Karpas-422 (cell line): ENCODE measurements around the gene GLIS2. TPM values are rescaled to one million over a fixed set of nuclear protein-coding genes. Genes with fewer than 3 reads are reported as not detected.

Experiments used
- DNase-seq: peaks from one replicate; pipeline ENCODE4 v3.0.0-alpha.2; 2015
- H2AFZ ChIP-seq: fragments of 200-600 bp; sonication (generic); 2 replicates; pipeline ENCODE4 v1.6.1; 2014; ENCODE audit warnings: antibody characterized with exemption, low read length, mixed read lengths
- H3K27ac ChIP-seq: fragments of 200-600 bp; sonication (generic); 2 replicates; pipeline ENCODE4 v1.5.1; 2014; ENCODE audit warnings: mild to moderate bottlenecking, low read length, moderate library complexity
- H3K27me3 ChIP-seq: fragments of 200-600 bp; sonication (generic); 2 replicates; pipeline ENCODE4 v1.6.1; 2014; ENCODE audit warnings: low read length, mixed read lengths
- H3K36me3 ChIP-seq: fragments of 200-600 bp; sonication (generic); 2 replicates; pipeline ENCODE4 v1.6.1; 2014; ENCODE audit warnings: low read length, mixed read lengths; ENCODE audit not compliant: insufficient read depth
- H3K4me1 ChIP-seq: fragments of 200-600 bp; sonication (generic); 2 replicates; pipeline ENCODE4 v1.6.1; 2014; ENCODE audit warnings: mild to moderate bottlenecking, low read length, mixed read lengths
- H3K4me2 ChIP-seq: fragments of 200-600 bp; sonication (generic); 2 replicates; pipeline ENCODE4 v1.6.1; 2014; ENCODE audit warnings: low read length, low read depth, mild to moderate bottlenecking; ENCODE audit not compliant: poor library complexity, severe bottlenecking
- H3K4me3 ChIP-seq: fragments of 200-600 bp; sonication (generic); 2 replicates; pipeline ENCODE4 v1.5.1; 2014; ENCODE audit warnings: mild to moderate bottlenecking, antibody characterized with exemption, low read length, mixed read lengths
- H3K79me2 ChIP-seq: fragments of 200-600 bp; sonication (generic); 2 replicates; pipeline ENCODE4 v1.6.1; 2014; ENCODE audit warnings: mild to moderate bottlenecking, low read length, mixed read lengths
- H3K9ac ChIP-seq: fragments of 200-600 bp; sonication (generic); 2 replicates; pipeline ENCODE4 v1.6.0; 2014; ENCODE audit warnings: low read length
- H3K9me2 ChIP-seq: fragments of 200-600 bp; sonication (generic), shearing (Covaris generic); replicated peaks from 2 replicates; pipeline ENCODE4 v1.6.0; 2014; ENCODE audit warnings: mild to moderate bottlenecking, low read length, moderate library complexity; ENCODE audit not compliant: insufficient read depth
- H3K9me3 ChIP-seq: fragments of 300-700, 200-600 bp; sonication (generic); 2 replicates; pipeline ENCODE4 v1.6.1; 2014; ENCODE audit warnings: low read length, mixed read lengths
- H4K20me1 ChIP-seq: fragments of 200-600 bp; sonication (generic); 2 replicates; pipeline ENCODE4 v1.6.1; 2014; ENCODE audit warnings: mild to moderate bottlenecking, antibody characterized with exemption, low read length, low read depth; ENCODE audit not compliant: insufficient read depth
- total RNA-seq: library from RNA; depleted of rRNA; stranded (reverse); fragments of >200 nt; shearing (Covaris generic); gene quantifications from 2 replicates; pipeline ENCODE4 v1.2.3, GENCODE V29; 2014; ENCODE audit warnings: low replicate concordance

GLIS2 gene
- total RNA-seq, 1 experiment from 2014 or later, result not detected

DNA sequence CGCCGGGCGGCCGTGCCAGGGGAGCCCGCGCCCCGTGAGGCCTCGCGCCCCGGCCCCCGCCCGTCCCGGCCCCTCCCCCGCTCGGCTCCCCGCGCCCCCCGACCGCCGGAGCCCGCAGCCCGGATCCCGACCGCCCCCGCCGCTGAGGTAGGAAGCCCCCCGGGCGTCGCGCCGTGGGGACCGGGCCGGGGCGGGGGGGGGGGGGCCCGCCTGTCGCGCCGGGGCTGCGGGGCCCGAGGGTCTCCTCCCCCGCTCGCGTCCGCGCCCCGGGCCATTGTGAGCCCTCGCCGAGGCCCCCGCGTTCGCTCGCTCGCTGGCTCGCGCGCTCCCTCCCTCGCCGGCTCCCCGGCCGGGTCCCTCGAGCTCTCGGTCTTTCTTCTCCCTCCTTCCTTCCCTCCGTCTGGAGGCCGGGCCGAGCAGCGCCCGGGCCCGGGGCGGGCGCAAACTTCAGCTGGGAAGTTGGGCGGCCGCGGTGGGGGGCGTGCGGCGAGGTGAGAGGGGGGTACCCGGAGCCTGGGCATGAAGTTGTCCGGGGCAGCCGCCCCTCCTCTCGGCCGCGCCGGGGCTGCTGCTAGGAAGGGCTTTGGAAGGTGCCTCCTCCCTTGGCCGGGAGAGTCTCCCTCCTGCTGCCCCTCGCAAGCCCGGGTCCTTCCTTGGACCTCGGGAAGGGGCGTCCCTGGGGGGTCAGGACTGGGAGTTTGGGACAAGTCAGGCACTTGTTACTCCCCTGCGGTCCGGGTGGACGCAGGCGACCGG is 419 bp downstream of the GLIS2 start:
- H3K9ac ChIP-seq, result peak overlapping the region; percentile 27; the same call in 1 of the 2 replicates
- peak overlapping the region; percentile 41 for H3K4me2 ChIP-seq
- H3K36me3 ChIP-seq, result no peaks in the 10 kb centered on the region
- H3K79me2 ChIP-seq, result no peaks in the 10 kb centered on the region
- no peak overlapping the region for H3K27ac ChIP-seq
- peak; percentile 65 for DNase-seq
- no peaks in the 10 kb centered on the region for H4K20me1 ChIP-seq
- H3K27me3 ChIP-seq, result peaks cover 3% of the 10 kb centered on the region; the same call in 1 of the 2 replicates
- no peaks in the 10 kb centered on the region for H3K9me2 ChIP-seq
- H3K9me3 ChIP-seq, result no peaks in the 10 kb centered on the region
- no peak overlapping the region for H2AFZ ChIP-seq
- no peak overlapping the region; the same call in 1 of the 2 replicates for H3K4me3 ChIP-seq
- H3K4me1 ChIP-seq, result peaks cover 12% of the 10 kb centered on the region

DNA sequence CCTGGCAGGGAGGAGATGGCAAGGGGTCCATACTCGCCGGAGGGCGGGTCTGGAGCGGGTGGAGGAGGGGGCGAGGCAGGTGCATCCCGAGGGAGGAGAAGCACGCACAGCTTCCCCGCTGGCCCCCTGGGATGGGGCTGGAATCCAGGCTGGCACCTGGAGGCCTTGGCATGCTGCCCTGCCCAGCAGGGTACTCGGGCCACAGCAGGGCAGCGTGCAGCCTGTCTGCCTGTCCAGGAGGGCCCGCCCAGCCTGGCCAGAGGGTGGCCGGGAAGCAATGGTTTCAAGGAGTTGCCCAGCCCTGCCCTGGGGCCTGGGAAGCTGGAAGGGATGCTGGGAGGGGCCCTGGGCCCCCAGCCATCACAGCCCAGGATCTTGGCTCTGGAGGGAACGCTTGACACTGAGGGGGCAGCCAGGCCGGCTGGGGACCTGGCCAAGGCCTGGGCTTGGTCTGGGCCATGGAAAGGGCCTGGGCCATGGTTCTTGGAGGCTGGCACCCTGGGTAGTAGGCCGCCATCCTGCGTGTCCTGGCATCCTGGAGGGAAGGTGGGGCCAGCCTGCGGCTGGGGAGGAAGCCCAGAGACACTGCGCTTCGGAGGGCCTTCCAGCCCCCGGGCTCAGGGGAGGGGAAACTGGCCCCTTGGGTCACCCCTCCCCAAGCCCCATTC is 1.1 kb downstream of the GLIS2 start:
- Histone ChIP-seq H3K9ac (no peak overlapping the region), H3K36me3 (no peaks in the 10 kb centered on the region), H3K27ac (no peak overlapping the region), H3K4me2 (peak overlapping the region; percentile 41), H3K9me2 (no peaks in the 10 kb centered on the region), H3K27me3 (peaks cover 3% of the 10 kb centered on the region; the same call in 1 of the 2 replicates), H3K4me1 (peaks cover 12% of the 10 kb centered on the region), H3K4me3 (no peak overlapping the region; the same call in 1 of the 2 replicates), H4K20me1 (no peaks in the 10 kb centered on the region), H3K9me3 (no peaks in the 10 kb centered on the region), H3K79me2 (no peaks in the 10 kb centered on the region), H2AFZ (no peak overlapping the region)
- DNase-seq, result no peak

DNA sequence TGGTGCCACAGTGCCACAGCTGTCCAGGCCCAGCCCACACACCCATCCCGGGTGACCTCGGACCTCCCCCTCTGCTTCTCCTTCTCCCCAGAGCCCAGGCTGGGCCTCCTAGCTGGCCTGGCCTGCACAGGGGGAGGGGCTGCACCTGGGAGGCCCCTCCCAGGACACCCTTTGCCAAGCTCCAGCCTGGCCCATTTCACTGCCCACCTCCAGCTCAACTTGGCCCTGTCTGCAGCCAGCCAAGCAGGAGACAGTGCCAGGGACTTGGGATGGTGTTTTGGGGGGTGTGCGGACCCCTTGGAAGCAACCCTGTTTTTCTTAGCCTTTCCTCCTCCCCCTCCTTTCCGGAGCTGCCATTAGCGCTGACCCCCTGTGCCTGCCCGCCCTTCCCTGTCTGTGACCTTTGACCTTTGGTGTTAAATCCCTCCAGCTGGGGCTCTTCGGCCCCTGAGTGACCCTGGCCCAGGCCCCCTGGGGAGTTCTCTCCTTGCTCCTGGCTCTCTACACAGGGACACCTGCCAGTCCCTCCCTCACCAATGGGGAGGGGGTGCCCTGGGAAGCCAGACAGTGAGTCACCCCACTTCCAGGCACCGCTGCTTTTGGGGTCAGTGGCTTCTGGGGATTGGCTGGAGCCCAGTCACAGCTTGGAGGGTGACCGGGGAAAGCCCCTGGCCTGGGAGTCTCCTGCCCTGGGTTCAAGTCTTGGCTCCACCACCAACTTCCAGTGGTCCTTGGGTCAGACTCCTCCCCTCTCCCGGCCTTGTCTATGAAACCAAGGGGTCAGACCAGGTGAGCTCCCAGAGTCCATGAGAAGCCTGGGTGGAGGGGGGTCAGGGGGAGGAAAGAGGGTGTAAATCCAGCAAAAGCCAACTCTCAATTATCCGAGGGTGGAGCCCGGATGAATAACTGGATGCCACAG is 1.9 kb downstream of the GLIS2 start:
- Histone ChIP-seq H3K4me2 (no peak overlapping the region), H3K36me3 (no peaks in the 10 kb centered on the region), H2AFZ (no peak overlapping the region), H4K20me1 (no peaks in the 10 kb centered on the region), H3K9ac (no peak overlapping the region), H3K4me3 (no peak overlapping the region), H3K9me3 (no peaks in the 10 kb centered on the region), H3K79me2 (no peaks in the 10 kb centered on the region), H3K4me1 (peaks cover 12% of the 10 kb centered on the region), H3K9me2 (no peaks in the 10 kb centered on the region), H3K27me3 (peaks cover 3% of the 10 kb centered on the region; the same call in 1 of the 2 replicates), H3K27ac (no peak overlapping the region)
- DNase-seq, result no peak

- Histone ChIP-seq H2AFZ (no peak overlapping the region), H3K36me3 (no peaks in the 10 kb centered on the region), H3K4me2 (no peak overlapping the region), H3K4me1 (peaks cover 12% of the 10 kb centered on the region), H4K20me1 (no peaks in the 10 kb centered on the region), H3K27me3 (peaks cover 3% of the 10 kb centered on the region; the same call in 1 of the 2 replicates), H3K79me2 (no peaks in the 10 kb centered on the region), H3K4me3 (no peak overlapping the region), H3K9me3 (no peaks in the 10 kb centered on the region), H3K9me2 (no peaks in the 10 kb centered on the region), H3K27ac (no peak overlapping the region), H3K9ac (no peak overlapping the region)
- DNase-seq, result peak; percentile 39
These were observed 2.6 kb downstream of the GLIS2 start for GRCh38 chr16:4318451-4318910.

- H3K27me3 ChIP-seq, result peaks cover 3% of the 10 kb centered on the region; the same call in 1 of the 2 replicates
- H3K4me1 ChIP-seq, result peaks cover 12% of the 10 kb centered on the region
- H3K4me3 ChIP-seq, result no peak overlapping the region
- no peaks in the 10 kb centered on the region for H3K36me3 ChIP-seq
- no peaks in the 10 kb centered on the region for H3K9me3 ChIP-seq
- no peak for DNase-seq
- no peaks in the 10 kb centered on the region for H3K79me2 ChIP-seq
- no peak overlapping the region for H2AFZ ChIP-seq
- no peaks in the 10 kb centered on the region for H3K9me2 ChIP-seq
- H4K20me1 ChIP-seq, result no peaks in the 10 kb centered on the region
- H3K4me2 ChIP-seq, result no peak overlapping the region
- H3K27ac ChIP-seq, result no peak overlapping the region
- H3K9ac ChIP-seq, result no peak overlapping the region
These were observed 3.1 kb downstream of the GLIS2 start for GRCh38 chr16:4318967-4319366.

DNA sequence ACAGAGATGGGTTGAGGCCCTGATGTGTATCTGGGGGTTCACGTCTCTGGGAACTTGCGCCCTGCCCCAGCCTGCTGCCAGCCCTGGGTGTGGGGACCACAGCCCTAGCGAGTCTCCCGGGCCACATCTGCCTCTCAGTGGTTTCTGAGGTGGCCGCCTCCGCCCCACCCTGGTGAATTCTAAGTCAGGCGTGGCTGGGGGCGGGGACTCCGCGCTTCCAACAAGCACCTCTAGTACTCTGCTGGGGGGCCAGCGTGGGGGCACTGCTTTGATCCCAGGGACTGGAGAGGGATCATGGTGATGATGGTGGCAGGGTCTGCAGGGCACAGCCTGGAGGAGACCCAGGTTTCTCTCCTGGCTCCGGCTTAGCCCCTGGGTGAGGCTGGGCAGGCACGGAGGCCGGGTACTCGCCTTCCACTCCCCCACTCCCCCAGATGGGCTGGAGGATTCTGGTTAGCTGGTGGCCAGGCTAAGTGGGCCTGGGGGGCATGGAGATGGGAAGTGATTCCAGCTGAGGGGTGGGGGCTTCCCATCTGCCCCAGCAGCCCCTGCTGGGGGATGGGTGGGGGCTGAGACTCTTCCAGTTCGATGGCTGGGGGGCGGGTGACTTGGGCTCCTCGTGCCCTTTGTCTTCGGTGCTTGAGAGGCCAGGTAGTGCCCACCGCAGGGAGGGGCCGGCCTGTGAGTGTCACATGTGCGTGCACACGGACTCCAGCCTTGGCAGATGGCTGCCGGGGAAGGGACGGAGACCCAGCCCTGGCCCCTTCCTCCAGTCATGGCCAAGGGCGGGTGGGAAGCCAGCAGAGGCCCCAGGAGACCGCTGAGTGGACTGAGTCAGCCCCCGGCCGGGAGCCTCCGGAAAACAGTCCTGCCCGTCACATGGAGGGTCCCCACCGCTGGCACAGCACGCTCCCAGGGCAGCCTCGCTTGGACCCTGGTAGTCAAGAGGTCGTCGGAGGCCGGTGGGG is 3.9 kb downstream of the GLIS2 start:
- H3K27me3 ChIP-seq, result no peaks in the 10 kb centered on the region
- no peaks in the 10 kb centered on the region for H3K79me2 ChIP-seq
- H2AFZ ChIP-seq, result no peak overlapping the region
- H3K4me1 ChIP-seq, result peaks cover 12% of the 10 kb centered on the region
- H3K4me2 ChIP-seq, result no peak overlapping the region
- H3K4me3 ChIP-seq, result no peak overlapping the region
- no peak overlapping the region for H3K9ac ChIP-seq
- peak; percentile 70 for DNase-seq
- no peaks in the 10 kb centered on the region for H4K20me1 ChIP-seq
- H3K9me2 ChIP-seq, result no peaks in the 10 kb centered on the region
- no peak overlapping the region for H3K27ac ChIP-seq
- H3K9me3 ChIP-seq, result no peaks in the 10 kb centered on the region
- no peaks in the 10 kb centered on the region for H3K36me3 ChIP-seq

- Histone ChIP-seq H3K79me2 (no peaks in the 10 kb centered on the region), H3K9me3 (no peaks in the 10 kb centered on the region), H3K36me3 (no peaks in the 10 kb centered on the region), H3K9ac (no peak overlapping the region), H3K4me2 (no peak overlapping the region), H3K9me2 (no peaks in the 10 kb centered on the region), H3K27me3 (no peaks in the 10 kb centered on the region), H3K4me3 (no peak overlapping the region), H3K27ac (no peak overlapping the region), H2AFZ (no peak overlapping the region), H3K4me1 (peaks cover 12% of the 10 kb centered on the region), H4K20me1 (no peaks in the 10 kb centered on the region)
- no peak for DNase-seq
These were observed 4.8 kb downstream of the GLIS2 start for GRCh38 chr16:4320571-4321137.
